Neutrophil (primary cell): ENCODE data around the gene ZNF496.
"Not testable (repeated sequence)": the region's sequence is repeated elsewhere in the genome, so short reads cannot be mapped to it uniquely, and the experiment has no call there.

Source experiments
- H3K27ac ChIP-seq: fragments of 200-600 bp; sonication (generic); 2 replicates; pipeline ENCODE4 v1.5.1; 2016; ENCODE audit warnings: mild to moderate bottlenecking, moderate library complexity
- H3K27me3 ChIP-seq: fragments of 200-600 bp; sonication (generic); 2 replicates; pipeline ENCODE4 v1.6.0; 2016; ENCODE audit warnings: mild to moderate bottlenecking
- H3K36me3 ChIP-seq: fragments of 200-600 bp; sonication (generic); 2 replicates; pipeline ENCODE4 v1.5.1; 2017
- H3K4me1 ChIP-seq, 2 experiments: fragments of 200-600 bp in 1 of 2; sonication (generic) in 1 of 2; 1 replicate in 1 of 2; 2 replicates in 1 of 2; pipeline versions ENCODE4 v1.5.1 to v1.6.1; 2013 to 2016; ENCODE audit warnings: low read depth in 1 of 2, low read length in 1 of 2, mild to moderate bottlenecking in 1 of 2, moderate library complexity in 1 of 2; ENCODE audit not compliant: control insufficient read depth in 1 of 2, insufficient read depth in 1 of 2
- H3K4me3 ChIP-seq, 2 experiments: fragments of 200-600 bp in 1 of 2; sonication (generic) in 1 of 2; 1 replicate in 1 of 2; 2 replicates in 1 of 2; pipeline ENCODE4 v1.5.1; 2013 to 2016; ENCODE audit warnings: low read depth in 1 of 2, low read length in 1 of 2, mild to moderate bottlenecking in 1 of 2, moderate library complexity in 1 of 2
- H3K9me3 ChIP-seq: fragments of 200-600 bp; sonication (generic); 2 replicates; pipeline ENCODE4 v1.5.1; 2016
- TF ChIP-seq, protein P1 (sequence below): fragments of 200-600 bp; sonication (generic); IDR thresholded peaks from 2 replicates; pipeline ENCODE4 v1.5.1; 2016; ENCODE audit warnings: antibody characterized with exemption

Gene ZNF496

DNA sequence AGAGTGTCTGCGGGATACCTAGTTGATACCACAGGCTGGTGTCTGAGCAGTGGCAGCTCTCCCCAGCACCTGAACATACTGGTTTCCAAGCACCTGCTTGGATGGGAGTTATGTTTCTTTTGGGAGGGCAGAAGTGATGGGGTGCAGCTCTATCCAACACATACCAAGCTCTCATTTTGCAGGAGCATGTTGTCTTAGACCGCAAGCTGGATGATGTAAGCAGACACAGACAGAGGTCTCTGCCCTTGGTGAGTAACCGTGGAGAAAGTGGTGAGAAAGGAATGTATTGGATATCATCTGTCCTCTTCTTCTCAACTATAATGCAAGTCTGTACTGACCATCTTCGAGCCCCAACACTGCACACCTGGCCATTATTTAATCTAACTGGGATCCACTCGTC is 37.4 kb downstream of the ZNF496 start:
- TF ChIP-seq, protein P1, sequence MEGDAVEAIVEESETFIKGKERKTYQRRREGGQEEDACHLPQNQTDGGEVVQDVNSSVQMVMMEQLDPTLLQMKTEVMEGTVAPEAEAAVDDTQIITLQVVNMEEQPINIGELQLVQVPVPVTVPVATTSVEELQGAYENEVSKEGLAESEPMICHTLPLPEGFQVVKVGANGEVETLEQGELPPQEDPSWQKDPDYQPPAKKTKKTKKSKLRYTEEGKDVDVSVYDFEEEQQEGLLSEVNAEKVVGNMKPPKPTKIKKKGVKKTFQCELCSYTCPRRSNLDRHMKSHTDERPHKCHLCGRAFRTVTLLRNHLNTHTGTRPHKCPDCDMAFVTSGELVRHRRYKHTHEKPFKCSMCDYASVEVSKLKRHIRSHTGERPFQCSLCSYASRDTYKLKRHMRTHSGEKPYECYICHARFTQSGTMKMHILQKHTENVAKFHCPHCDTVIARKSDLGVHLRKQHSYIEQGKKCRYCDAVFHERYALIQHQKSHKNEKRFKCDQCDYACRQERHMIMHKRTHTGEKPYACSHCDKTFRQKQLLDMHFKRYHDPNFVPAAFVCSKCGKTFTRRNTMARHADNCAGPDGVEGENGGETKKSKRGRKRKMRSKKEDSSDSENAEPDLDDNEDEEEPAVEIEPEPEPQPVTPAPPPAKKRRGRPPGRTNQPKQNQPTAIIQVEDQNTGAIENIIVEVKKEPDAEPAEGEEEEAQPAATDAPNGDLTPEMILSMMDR: no peak
- Histone ChIP-seq H3K27me3 (no peaks in the 10 kb centered on the region), H3K4me1 (no peaks in the 10 kb centered on the region), H3K27ac (no peak overlapping the region), H3K9me3 (no peaks in the 10 kb centered on the region), H3K4me3 (no peak overlapping the region), H3K36me3 (no peaks in the 10 kb centered on the region)

DNA sequence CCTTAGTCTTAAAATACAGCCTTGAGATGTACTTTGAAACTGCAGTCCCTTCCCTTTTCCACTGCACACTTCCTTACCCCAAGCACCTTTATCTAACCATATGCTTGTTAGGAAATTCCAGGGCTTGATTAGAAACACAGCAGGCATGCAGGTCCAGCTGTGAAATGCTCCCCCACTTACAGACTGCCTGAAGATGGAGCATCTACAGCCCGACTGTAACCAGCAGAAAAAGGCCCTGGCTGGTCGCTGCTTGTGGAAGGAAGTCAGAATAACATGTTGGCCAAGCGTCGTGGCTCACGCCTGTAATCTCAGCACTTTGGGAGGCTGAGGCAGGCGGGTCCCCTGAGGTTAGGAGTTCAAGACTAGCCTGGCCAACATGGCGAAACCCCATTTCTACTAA is 38.6 kb downstream of the ZNF496 start:
- Histone ChIP-seq H3K4me3 (no peak overlapping the region), H3K27me3 (no peaks in the 10 kb centered on the region), H3K27ac (no peak overlapping the region), H3K9me3 (no peaks in the 10 kb centered on the region), H3K36me3 (no peaks in the 10 kb centered on the region), H3K4me1 (no peaks in the 10 kb centered on the region)
- TF ChIP-seq, protein P1: no peak

DNA sequence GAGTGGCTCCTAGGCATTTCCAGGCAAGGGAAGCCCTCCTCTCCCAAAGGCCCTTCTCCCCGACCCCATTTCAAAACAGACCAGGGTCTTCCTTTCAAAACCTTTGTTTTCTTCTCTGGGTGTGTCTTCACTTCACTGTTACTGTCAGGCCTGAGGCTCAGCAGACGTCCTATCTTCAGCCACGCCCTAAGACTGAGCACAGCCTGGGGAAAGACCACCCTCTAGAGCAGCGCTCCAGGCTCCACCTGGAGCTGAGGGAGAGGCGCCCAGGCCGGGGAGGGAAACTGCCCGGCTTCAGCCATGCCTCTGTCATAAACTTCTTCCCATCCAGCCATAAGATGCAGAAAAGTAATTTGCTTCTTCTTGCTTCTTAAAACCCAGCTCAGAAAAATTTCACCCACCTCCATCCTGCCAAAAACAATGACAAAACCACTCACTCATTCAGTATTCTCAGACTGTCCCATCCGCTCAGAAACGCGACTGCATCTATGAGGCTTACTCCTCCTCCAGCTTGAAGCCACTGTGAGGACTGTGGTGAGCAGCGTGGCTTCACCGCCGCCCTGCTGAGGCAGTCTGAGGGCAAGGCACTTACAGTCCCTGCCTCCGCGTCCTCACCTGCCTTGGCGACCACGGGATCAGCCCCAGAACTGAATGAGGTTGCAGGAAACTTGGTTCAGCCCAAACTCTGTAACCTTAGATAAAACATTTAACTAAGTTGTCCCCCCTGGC is 39.7 kb downstream of the ZNF496 start:
- Histone ChIP-seq H3K9me3 (no peaks in the 10 kb centered on the region), H3K4me1 (no peaks in the 10 kb centered on the region)
- TF ChIP-seq, protein P1: no peak

DNA sequence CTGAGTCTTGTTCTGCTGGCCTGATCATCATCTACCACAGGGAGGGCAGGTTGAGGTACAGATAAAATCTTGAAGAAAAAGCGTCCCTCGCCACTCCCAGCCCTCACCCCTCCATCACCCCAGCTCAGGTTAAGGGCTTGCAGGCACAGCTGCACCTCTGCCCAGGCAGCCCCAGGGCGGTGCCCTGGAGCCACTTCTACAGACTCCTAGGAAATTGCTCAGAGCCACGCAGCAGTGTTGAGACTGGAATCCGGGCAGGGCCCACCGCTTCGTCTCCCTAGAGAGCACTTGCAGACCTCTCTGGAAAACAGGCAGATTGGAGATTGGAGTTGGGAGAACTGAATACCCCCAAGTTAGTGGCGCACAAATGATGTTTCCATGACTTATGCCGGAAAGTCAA is 40.5 kb downstream of the ZNF496 start:
- TF ChIP-seq, protein P1: no peak
- H3K4me1 ChIP-seq: no peaks in the 10 kb centered on the region
- H3K9me3 ChIP-seq: no peaks in the 10 kb centered on the region
- no peak overlapping the region for H3K4me3 ChIP-seq
- no peak overlapping the region for H3K27ac ChIP-seq
- H3K36me3 ChIP-seq: no peaks in the 10 kb centered on the region
- H3K27me3 ChIP-seq: no peaks in the 10 kb centered on the region

More for the DNA sequence above, 39.7 kb downstream of the ZNF496 start:
- no peaks in the 10 kb centered on the region for H3K36me3 ChIP-seq
- H3K4me3 ChIP-seq: no peak overlapping the region
- no peaks in the 10 kb centered on the region for H3K27me3 ChIP-seq
- H3K27ac ChIP-seq: no peak overlapping the region

DNA sequence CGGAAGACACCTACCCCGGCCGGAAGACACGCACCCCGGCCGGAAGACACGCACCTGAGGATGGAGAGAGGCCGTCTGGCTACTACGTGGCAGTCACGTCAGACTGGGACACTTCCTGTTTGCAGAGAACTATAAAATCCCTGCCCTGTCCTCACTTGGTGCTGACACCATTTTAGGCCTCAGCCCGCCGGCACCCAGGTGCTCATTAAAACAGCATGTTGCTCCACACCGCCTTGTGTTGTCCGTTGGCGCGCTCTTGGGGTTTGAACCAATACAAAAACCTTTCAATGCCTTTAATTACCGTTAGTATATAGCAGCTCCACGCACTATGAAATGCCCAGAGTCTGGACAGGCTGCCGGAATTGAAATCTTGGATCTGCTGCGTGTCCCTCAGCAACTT is 41.1 kb downstream of the ZNF496 start:
- Histone ChIP-seq H3K4me1 (no peaks in the 10 kb centered on the region), H3K4me3 (no peak overlapping the region), H3K27me3 (no peaks in the 10 kb centered on the region), H3K9me3 (no peaks in the 10 kb centered on the region), H3K36me3 (no peaks in the 10 kb centered on the region), H3K27ac (no peak overlapping the region)
- TF ChIP-seq, protein P1: no peak

DNA sequence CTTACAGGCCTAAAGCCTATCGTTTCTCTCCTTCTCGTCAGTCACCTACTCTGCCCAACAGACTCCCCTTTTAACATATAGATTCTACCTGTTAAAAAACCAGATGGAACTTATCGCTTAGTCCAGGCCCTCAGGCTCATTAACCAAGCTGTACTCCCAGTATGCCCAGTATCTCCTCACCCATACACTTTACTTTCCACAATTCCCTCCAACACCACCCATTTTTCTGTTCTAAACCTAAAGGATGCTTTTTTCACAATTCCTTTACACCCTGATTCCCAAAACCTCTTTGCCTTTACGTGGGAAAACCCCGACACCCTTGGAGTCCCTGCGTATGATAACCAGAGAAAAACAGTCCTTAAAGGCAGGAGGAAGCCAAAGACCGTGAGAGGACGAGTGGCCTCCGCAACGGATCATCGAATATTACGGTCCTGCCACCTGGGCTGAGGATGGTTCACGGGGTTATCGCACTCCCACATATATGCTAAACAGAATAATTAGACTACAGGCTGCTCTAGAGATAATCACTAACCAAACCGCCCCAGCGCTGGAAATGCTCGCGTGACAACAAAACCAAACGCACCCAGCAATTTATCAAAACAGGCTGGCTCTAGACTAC is 42.3 kb downstream of the ZNF496 start:
- not testable (repeated sequence) for H3K9me3 ChIP-seq, H3K4me1 ChIP-seq, H3K27ac ChIP-seq, H3K36me3 ChIP-seq, H3K27me3 ChIP-seq, H3K4me3 ChIP-seq
